H9 (cell line): ENCODE measurements around the gene TCOF1. TPM values are rescaled to one million over a fixed set of nuclear protein-coding genes. Genes with fewer than 3 reads are reported as not detected.

Experiments
- DNase-seq: peaks from one replicate; pipeline ENCODE4 v3.0.0-alpha.2; 2017
- H2AFZ ChIP-seq: one replicate; pipeline ENCODE4 v1.6.1; 2013; ENCODE audit warnings: mild to moderate bottlenecking, low read length, control low read depth, moderate library complexity
- H2AK5ac ChIP-seq: 2 replicates; pipeline ENCODE4 v1.6.1; 2013; ENCODE audit warnings: low read length, control low read depth, mixed read lengths; ENCODE audit not compliant: insufficient read length
- H2BK120ac ChIP-seq: one replicate; pipeline ENCODE4 v1.6.1; 2013; ENCODE audit warnings: low read depth, mild to moderate bottlenecking, low read length, control low read depth, inconsistent platforms; ENCODE audit not compliant: poor library complexity, severe bottlenecking
- H2BK12ac ChIP-seq: 2 replicates; pipeline ENCODE4 v1.6.1; 2013; ENCODE audit warnings: low read length, control low read depth, mixed read lengths, low read depth; ENCODE audit not compliant: insufficient read length
- H2BK15ac ChIP-seq: 2 replicates; pipeline ENCODE4 v1.6.1; 2013; ENCODE audit warnings: low read depth, low read length, control low read depth
- H2BK20ac ChIP-seq: one replicate; pipeline ENCODE4 v1.6.1; 2013; ENCODE audit warnings: low read depth, mild to moderate bottlenecking, low read length, control low read depth, inconsistent platforms; ENCODE audit not compliant: poor library complexity, severe bottlenecking
- H2BK5ac ChIP-seq: 2 replicates; pipeline ENCODE4 v1.6.1; 2013; ENCODE audit warnings: low read length, control low read depth, mixed read lengths; ENCODE audit not compliant: insufficient read length
- H3K14ac ChIP-seq: 2 replicates; pipeline ENCODE4 v1.6.1; 2013; ENCODE audit warnings: low read length, control low read depth; ENCODE audit not compliant: insufficient read depth
- H3K18ac ChIP-seq: 2 replicates; pipeline ENCODE4 v1.6.1; 2013; ENCODE audit warnings: low read depth, mild to moderate bottlenecking, mixed read lengths, low read length, control low read depth; ENCODE audit not compliant: insufficient read length
- H3K23ac ChIP-seq: 2 replicates; pipeline ENCODE4 v1.6.1; 2013; ENCODE audit warnings: low read length, control low read depth, mixed read lengths, low read depth; ENCODE audit not compliant: insufficient read length
- H3K23me2 ChIP-seq: 2 replicates; pipeline ENCODE4 v1.6.1; 2013; ENCODE audit warnings: low read depth, mild to moderate bottlenecking, mixed read lengths, low read length, control low read depth; ENCODE audit not compliant: insufficient read length, poor library complexity, severe bottlenecking
- H3K27ac ChIP-seq: 2 replicates; pipeline ENCODE4 v1.5.1; 2013; ENCODE audit warnings: low read length, control low read depth, mixed read lengths, low read depth; ENCODE audit not compliant: insufficient read length
- H3K27me3 ChIP-seq: 2 replicates; pipeline ENCODE4 v1.6.1; 2013; ENCODE audit warnings: low read length, control low read depth, inconsistent platforms; ENCODE audit not compliant: insufficient read depth
- H3K4ac ChIP-seq: 2 replicates; pipeline ENCODE4 v1.6.1; 2013; ENCODE audit warnings: low read depth, mild to moderate bottlenecking, control low read depth, inconsistent platforms, low read length, moderate library complexity
- H3K4me1 ChIP-seq: 2 replicates; pipeline ENCODE4 v1.6.1; 2013; ENCODE audit warnings: low read length, control low read depth, inconsistent platforms; ENCODE audit not compliant: insufficient read depth
- H3K4me2 ChIP-seq: 2 replicates; pipeline ENCODE4 v1.6.1; 2013; ENCODE audit warnings: low read length, control low read depth, mixed read lengths; ENCODE audit not compliant: insufficient read length, insufficient read depth
- H3K56ac ChIP-seq: 2 replicates; pipeline ENCODE4 v1.6.1; 2013; ENCODE audit warnings: low read depth, mild to moderate bottlenecking, mixed read lengths, low read length, control low read depth; ENCODE audit not compliant: insufficient read length
- H3K79me1 ChIP-seq: 2 replicates; pipeline ENCODE4 v1.6.1; 2013; ENCODE audit warnings: low read depth, mild to moderate bottlenecking, moderate library complexity, low read length, control low read depth, inconsistent platforms; ENCODE audit not compliant: insufficient read depth, poor library complexity, severe bottlenecking
- H3K79me2 ChIP-seq: 2 replicates; pipeline ENCODE4 v1.6.1; 2013; ENCODE audit warnings: low read length, control low read depth, inconsistent platforms; ENCODE audit not compliant: insufficient read depth
- H3K9ac ChIP-seq: 2 replicates; pipeline ENCODE4 v1.6.1; 2013; ENCODE audit warnings: low read length, control low read depth, mixed read lengths; ENCODE audit not compliant: insufficient read length; ENCODE audit errors: extremely low read depth
- H3K9me3 ChIP-seq: one replicate; pipeline ENCODE4 v1.6.1; 2013; ENCODE audit warnings: low read depth, low read length, inconsistent platforms; ENCODE audit not compliant: control insufficient read depth
- H3T11ph ChIP-seq: one replicate; pipeline ENCODE4 v1.6.1; 2013; ENCODE audit warnings: mild to moderate bottlenecking, low read length, control low read depth, inconsistent platforms
- H4K20me1 ChIP-seq: one replicate; pipeline ENCODE4 v1.6.1; 2013; ENCODE audit not compliant: control insufficient read depth, insufficient read length, insufficient read depth
- H4K5ac ChIP-seq: 2 replicates; pipeline ENCODE4 v1.6.1; 2013; ENCODE audit warnings: low read depth, mild to moderate bottlenecking, mixed read lengths, low read length, control low read depth; ENCODE audit not compliant: insufficient read length
- H4K8ac ChIP-seq: replicated peaks from 2 replicates; pipeline ENCODE4 v1.6.1; 2013; ENCODE audit warnings: low read length, control low read depth, mixed read lengths, low read depth; ENCODE audit not compliant: insufficient read length
- H4K91ac ChIP-seq: 2 replicates; pipeline ENCODE4 v1.6.1; 2013; ENCODE audit warnings: low read depth, mild to moderate bottlenecking, moderate library complexity, mixed read lengths, low read length, control low read depth; ENCODE audit not compliant: insufficient read length
- H3K27ac Mint-ChIP-seq, 3 experiments: 2 replicates in 2 of 3; 3 replicates in 1 of 3; pipeline ENCODE4 v1.8.0; 2020 to 2021; ENCODE audit warnings: mixed read lengths in 3 of 3, mild to moderate bottlenecking in 1 of 3, moderate library complexity in 1 of 3
- H3K27me3 Mint-ChIP-seq: 2 replicates; pipeline ENCODE4 v1.8.0; 2021; ENCODE audit warnings: low read depth, mild to moderate bottlenecking, moderate library complexity, mixed read lengths
- H3K36me3 Mint-ChIP-seq, 3 experiments: 2 replicates in 2 of 3; 3 replicates in 1 of 3; pipeline ENCODE4 v1.8.0; 2020 to 2021; ENCODE audit warnings: low read depth in 3 of 3, mixed read lengths in 3 of 3; ENCODE audit not compliant: insufficient read depth in 1 of 3
- H3K4me1 Mint-ChIP-seq, 2 experiments: 2 replicates each; pipeline ENCODE4 v1.8.0; 2020; ENCODE audit warnings: mixed read lengths in 2 of 2
- H3K4me3 Mint-ChIP-seq, 2 experiments: 2 replicates in 1 of 2; 3 replicates in 1 of 2; pipeline ENCODE4 v1.8.0; 2020 to 2021; ENCODE audit warnings: mild to moderate bottlenecking in 2 of 2, mixed read lengths in 2 of 2, moderate library complexity in 1 of 2
- H3K9me3 Mint-ChIP-seq, 2 experiments: 2 replicates in 1 of 2; 3 replicates in 1 of 2; pipeline ENCODE4 v1.8.0; 2020; ENCODE audit warnings: mild to moderate bottlenecking in 2 of 2, mixed read lengths in 2 of 2, moderate library complexity in 1 of 2
- CTCF ChIP-seq: fragments of 200-600 bp; sonication (generic); conservative IDR thresholded peaks from 3 replicates; pipeline ENCODE4 v1.8.0; 2021; ENCODE audit warnings: antibody characterized with exemption, mild to moderate bottlenecking
- WGBS: extraction: QIAGEN DNeasy Blood & Tissue Kit; methylation state at CpG from one replicate; pipeline ENCODE4 v1.1.7; 2013; ENCODE audit warnings: missing lambda C conversion rate, low lambda C conversion rate, mixed read lengths; ENCODE audit not compliant: insufficient read length; ENCODE audit errors: extremely low coverage; 5-methylcytosine and 5-hydroxymethylcytosine counted together
- total RNA-seq: library from RNA; stranded (reverse); gene quantifications from 2 replicates; pipeline ENCODE4 v1.2.1, GENCODE V29; 2021

TCOF1 gene
- total RNA-seq, 1 experiment from 2014 or later: 128 TPM

DNA sequence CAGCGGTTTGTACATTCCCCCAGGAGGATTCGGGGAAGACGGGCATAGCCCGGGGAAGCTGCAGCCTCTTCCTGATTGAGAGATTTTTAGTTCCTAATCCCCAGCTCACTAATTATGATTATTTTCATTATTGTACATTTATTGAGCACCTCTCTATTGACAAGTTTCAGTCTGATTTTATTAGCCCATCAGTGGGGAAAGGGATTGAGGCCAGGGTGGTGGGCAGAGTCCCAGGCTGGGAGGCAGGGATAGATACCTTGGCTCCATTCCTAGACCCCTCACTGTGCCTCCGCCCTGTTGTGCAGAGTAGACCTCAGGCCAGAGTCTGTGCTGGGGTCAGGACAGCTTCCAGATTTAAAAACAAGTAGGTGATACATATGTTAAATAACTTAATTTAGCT lies 27.2 kb downstream of the TCOF1 start:
- H3K56ac ChIP-seq: no peak overlapping the region
- Mint-ChIP-seq H3K9me3 (no peaks in the 10 kb centered on the region), H3K36me3 (peaks cover 26 to 97% (median 77%) of the 10 kb centered on the region in 3 experiments), H3K4me3 (no peak overlapping the region), H3K27me3 (no peaks in the 10 kb centered on the region), H3K27ac (no peak overlapping the region), H3K4me1 (no peaks in the 10 kb centered on the region)
- no peak overlapping the region for H2AFZ ChIP-seq
- H4K20me1 ChIP-seq: no peaks in the 10 kb centered on the region
- H3K4me2 ChIP-seq: no peak overlapping the region
- no peak overlapping the region for H3K23ac ChIP-seq
- WGBS: no CpG with 5 or more reads among the region's 5 CpGs
- H3K27ac ChIP-seq: no peak overlapping the region
- no peaks in the 10 kb centered on the region for H3K9me3 ChIP-seq
- no peak for TF ChIP-seq CTCF
- H2BK120ac ChIP-seq: no peak overlapping the region
- no peak overlapping the region for H4K91ac ChIP-seq
- no peak overlapping the region for H3T11ph ChIP-seq
- H3K27me3 ChIP-seq: no peaks in the 10 kb centered on the region
- no peak overlapping the region for H3K18ac ChIP-seq
- H2BK5ac ChIP-seq: no peak overlapping the region
- H4K5ac ChIP-seq: no peak overlapping the region
- H2AK5ac ChIP-seq: no peak overlapping the region
- H3K79me2 ChIP-seq: no peaks in the 10 kb centered on the region
- no peak overlapping the region for H2BK12ac ChIP-seq
- H2BK20ac ChIP-seq: no peak overlapping the region
- H3K4me1 ChIP-seq: no peaks in the 10 kb centered on the region
- no peaks in the 10 kb centered on the region for H3K79me1 ChIP-seq
- no peaks in the 10 kb centered on the region for H3K23me2 ChIP-seq
- H3K4ac ChIP-seq: no peak overlapping the region
- no peak overlapping the region for H3K14ac ChIP-seq
- DNase-seq: no peak
- H3K9ac ChIP-seq: no peak overlapping the region
- no peak overlapping the region for H4K8ac ChIP-seq
- H2BK15ac ChIP-seq: no peak overlapping the region
